T-helper 1 cell treated with Interleukin-12 subunit alpha and Interleukin-12 subunit beta and Interleukin-4 antibody, amounts not matched to agents 30 μg/mL and 1 μg/mL, for 36 hours (primary cell): ENCODE data around the gene ALPL.

ENCODE experiments used
- H3K27ac Mint-ChIP-seq: one replicate; pipeline ENCODE4 v1.8.0; 2021; ENCODE audit warnings: mild to moderate bottlenecking, mixed read lengths
- H3K27me3 Mint-ChIP-seq: one replicate; pipeline ENCODE4 v1.8.0; 2021; ENCODE audit warnings: low read depth, mixed read lengths
- H3K36me3 Mint-ChIP-seq: one replicate; pipeline ENCODE4 v1.8.0; 2021; ENCODE audit warnings: low read depth, mixed read lengths
- H3K4me1 Mint-ChIP-seq: one replicate; pipeline ENCODE4 v1.8.0; 2021; ENCODE audit warnings: low read depth, mixed read lengths
- H3K4me3 Mint-ChIP-seq: one replicate; pipeline ENCODE4 v1.8.0; 2021; ENCODE audit warnings: mild to moderate bottlenecking, moderate library complexity, mixed read lengths
- H3K9me3 Mint-ChIP-seq: one replicate; pipeline ENCODE4 v1.8.0; 2021; ENCODE audit warnings: mixed read lengths

Gene ALPL

GRCh38 chr1:21621761-21622436, 112.7 kb downstream of the ALPL start:
- peaks cover 13% of the 10 kb centered on the region for H3K27me3 Mint-ChIP-seq
- H3K4me3 Mint-ChIP-seq: peak overlapping the region; percentile 37
- H3K9me3 Mint-ChIP-seq: no peaks in the 10 kb centered on the region
- peaks cover 8% of the 10 kb centered on the region for H3K4me1 Mint-ChIP-seq
- H3K36me3 Mint-ChIP-seq: no peaks in the 10 kb centered on the region
- no peak overlapping the region for H3K27ac Mint-ChIP-seq

GRCh38 chr1:21622466-21623315, 113.5 kb downstream of the ALPL start:
- Mint-ChIP-seq H3K27me3 (peaks cover 13% of the 10 kb centered on the region), H3K27ac (no peak overlapping the region)

GRCh38 chr1:21623410-21623961, 114.3 kb downstream of the ALPL start:
- no peaks in the 10 kb centered on the region for H3K36me3 Mint-ChIP-seq
- H3K27me3 Mint-ChIP-seq: peaks cover 13% of the 10 kb centered on the region
- no peak overlapping the region for H3K27ac Mint-ChIP-seq
- H3K4me1 Mint-ChIP-seq: peaks cover 8% of the 10 kb centered on the region
- no peak overlapping the region for H3K4me3 Mint-ChIP-seq
- no peaks in the 10 kb centered on the region for H3K9me3 Mint-ChIP-seq

More at GRCh38 chr1:21622466-21623315, 113.5 kb downstream of the ALPL start:
- Mint-ChIP-seq H3K36me3 (no peaks in the 10 kb centered on the region), H3K4me3 (peak overlapping the region; percentile 74), H3K4me1 (peaks cover 8% of the 10 kb centered on the region), H3K9me3 (no peaks in the 10 kb centered on the region)

- Mint-ChIP-seq H3K27ac (no peak overlapping the region), H3K4me3 (no peak overlapping the region), H3K4me1 (peaks cover 8% of the 10 kb centered on the region), H3K36me3 (no peaks in the 10 kb centered on the region), H3K27me3 (peaks cover 15% of the 10 kb centered on the region), H3K9me3 (no peaks in the 10 kb centered on the region)
These were observed 115.6 kb downstream of the ALPL start for GRCh38 chr1:21624571-21625389.

- H3K27me3 Mint-ChIP-seq: peaks cover 19% of the 10 kb centered on the region
These were observed 116.4 kb downstream of the ALPL start for GRCh38 chr1:21625390-21626190.

GRCh38 chr1:21626921-21627339, 117.7 kb downstream of the ALPL start:
- H3K4me3 Mint-ChIP-seq: no peak overlapping the region
- peaks cover 1% of the 10 kb centered on the region for H3K4me1 Mint-ChIP-seq
- H3K27me3 Mint-ChIP-seq: peaks cover 6% of the 10 kb centered on the region
- H3K36me3 Mint-ChIP-seq: no peaks in the 10 kb centered on the region
- no peak overlapping the region for H3K27ac Mint-ChIP-seq
- H3K9me3 Mint-ChIP-seq: no peaks in the 10 kb centered on the region

More at GRCh38 chr1:21625390-21626190, 116.4 kb downstream of the ALPL start:
- peaks cover 8% of the 10 kb centered on the region for H3K4me1 Mint-ChIP-seq
- no peaks in the 10 kb centered on the region for H3K36me3 Mint-ChIP-seq
- H3K27ac Mint-ChIP-seq: no peak overlapping the region
- H3K9me3 Mint-ChIP-seq: no peaks in the 10 kb centered on the region
- H3K4me3 Mint-ChIP-seq: no peak overlapping the region
